ENCODE data around the gene SEPTIN5. TPM values are rescaled to one million over a fixed set of nuclear protein-coding genes. Genes with fewer than 3 reads are reported as not detected.
"Not testable (repeated sequence)": the region's sequence is repeated elsewhere in the genome, so short reads cannot be mapped to it uniquely, and the experiment has no call there.

SEPTIN5 gene
- total RNA-seq, 4 donors from 2014 or later = 102 to 193 (median 125) TPM

- 36 to 46% methylated on average over 13 to 56 of the region's 89 CpGs for WGBS, 2 donors
- no peak overlapping the region for H3K4me3 ChIP-seq (ENCODE audit: low read depth, poor library complexity, severe bottlenecking)
- intact Hi-C loops (cut with DNase I; ENCODE audit: low total_unique reads) = no loop called here
- no peak for DNase-seq (ENCODE audit: low spot score in 2 of 2)
- TF ChIP-seq, protein P1, sequence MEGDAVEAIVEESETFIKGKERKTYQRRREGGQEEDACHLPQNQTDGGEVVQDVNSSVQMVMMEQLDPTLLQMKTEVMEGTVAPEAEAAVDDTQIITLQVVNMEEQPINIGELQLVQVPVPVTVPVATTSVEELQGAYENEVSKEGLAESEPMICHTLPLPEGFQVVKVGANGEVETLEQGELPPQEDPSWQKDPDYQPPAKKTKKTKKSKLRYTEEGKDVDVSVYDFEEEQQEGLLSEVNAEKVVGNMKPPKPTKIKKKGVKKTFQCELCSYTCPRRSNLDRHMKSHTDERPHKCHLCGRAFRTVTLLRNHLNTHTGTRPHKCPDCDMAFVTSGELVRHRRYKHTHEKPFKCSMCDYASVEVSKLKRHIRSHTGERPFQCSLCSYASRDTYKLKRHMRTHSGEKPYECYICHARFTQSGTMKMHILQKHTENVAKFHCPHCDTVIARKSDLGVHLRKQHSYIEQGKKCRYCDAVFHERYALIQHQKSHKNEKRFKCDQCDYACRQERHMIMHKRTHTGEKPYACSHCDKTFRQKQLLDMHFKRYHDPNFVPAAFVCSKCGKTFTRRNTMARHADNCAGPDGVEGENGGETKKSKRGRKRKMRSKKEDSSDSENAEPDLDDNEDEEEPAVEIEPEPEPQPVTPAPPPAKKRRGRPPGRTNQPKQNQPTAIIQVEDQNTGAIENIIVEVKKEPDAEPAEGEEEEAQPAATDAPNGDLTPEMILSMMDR (IDR thresholded peaks at IDR 0.05) = no peak
- no peak for TF ChIP-seq POLR2A (IDR thresholded peaks at IDR 0.05)
These were observed 9.9 kb downstream of the SEPTIN5 start for GRCh38 chr22:19723983-19724827.

- DNase-seq (ENCODE audit: low spot score in 2 of 2) = no peak
- intact Hi-C loops (cut with DNase I; ENCODE audit: low total_unique reads) = no loop called here
These were observed 10.8 kb downstream of the SEPTIN5 start for GRCh38 chr22:19724927-19725661.

GRCh38 chr22:19726064-19726788, 11.9 kb downstream of the SEPTIN5 start:
- intact Hi-C loops (cut with DNase I; ENCODE audit: low total_unique reads); DNase-seq (ENCODE audit: low spot score in 2 of 2); H3K4me3 ChIP-seq (ENCODE audit: low read depth, poor library complexity, severe bottlenecking): not testable (repeated sequence)
- whole genome bisulfite sequencing, 2 donors = 82 to 89% methylated on average over 96 of the region's 96 CpGs

More at GRCh38 chr22:19724927-19725661, 10.8 kb downstream of the SEPTIN5 start:
- H3K4me3 ChIP-seq (ENCODE audit: low read depth, poor library complexity, severe bottlenecking) = no peak overlapping the region
- 71 to 74% methylated on average over 45 of the region's 45 CpGs for WGBS, 2 donors
- no peak for TF ChIP-seq POLR2A (IDR thresholded peaks at IDR 0.05)
- TF ChIP-seq, protein P1 (IDR thresholded peaks at IDR 0.05) = no peak

GRCh38 chr22:19727310-19728150, 13.2 kb downstream of the SEPTIN5 start:
- H3K4me3 ChIP-seq (ENCODE audit: low read depth, poor library complexity, severe bottlenecking) = no peak overlapping the region
- TF ChIP-seq POLR2A (IDR thresholded peaks at IDR 0.05) = no peak
- TF ChIP-seq, protein P1 (IDR thresholded peaks at IDR 0.05) = no peak
- WGBS, 2 donors = 63 to 71% methylated on average over 61 of the region's 61 CpGs
- DNase-seq (ENCODE audit: low spot score in 2 of 2) = no peak
- intact Hi-C loops (cut with DNase I; ENCODE audit: low total_unique reads) = no loop called here

GRCh38 chr22:19728271-19728670, 14.0 kb downstream of the SEPTIN5 start:
- DNase-seq (ENCODE audit: low spot score in 2 of 2) = no peak
- WGBS, 2 donors = 70 to 71% methylated on average over 5 to 6 of the region's 6 CpGs
- intact Hi-C loops (cut with DNase I; ENCODE audit: low total_unique reads) = no loop called here
- H3K4me3 ChIP-seq (ENCODE audit: low read depth, poor library complexity, severe bottlenecking) = no peak overlapping the region
- TF ChIP-seq, protein P1 (IDR thresholded peaks at IDR 0.05) = no peak
- no peak for TF ChIP-seq POLR2A (IDR thresholded peaks at IDR 0.05)
